GM12891 (cell line): ENCODE data around the gene HOXC13.

Experiments
- POLR2A ChIP-seq: IDR thresholded peaks from 2 replicates; pipeline ENCODE4 v1.6.1; 2011; ENCODE audit warnings: low read depth, low read length, control low read depth
- POLR2AphosphoS5 ChIP-seq: IDR thresholded peaks from 2 replicates; pipeline ENCODE4 v1.6.1; 2011; ENCODE audit warnings: low read depth, low read length, control low read depth
- SPI1 ChIP-seq: IDR thresholded peaks from 2 replicates; pipeline ENCODE4 v1.6.1; 2011; ENCODE audit warnings: low read depth, low read length, control low read depth

DNA sequence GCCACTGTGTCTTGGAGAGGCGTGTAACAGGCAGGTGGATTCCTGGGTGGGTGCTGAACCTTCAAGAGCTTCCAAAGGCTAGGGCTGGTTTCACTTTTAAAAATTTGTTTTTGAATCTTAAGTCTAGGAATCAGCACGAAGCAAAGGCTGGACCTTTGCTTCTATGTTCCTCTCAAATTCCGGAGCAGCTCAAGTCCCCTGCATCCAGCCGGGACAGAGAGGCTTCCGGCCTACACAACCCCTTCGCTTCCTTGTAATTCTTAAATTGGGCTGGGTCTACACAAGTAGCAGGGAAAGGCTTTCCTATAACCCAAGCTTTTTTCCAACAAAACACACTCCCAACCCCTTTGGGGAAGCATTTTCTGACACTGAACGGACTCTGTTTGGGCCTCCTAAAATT is 24.4 kb downstream of the HOXC13 start:
- no peak for TF ChIP-seq POLR2A
- no peak for TF ChIP-seq POLR2AphosphoS5
- TF ChIP-seq SPI1 = no peak
